HG03103 (cell line): ENCODE data around the gene ATL2.
A peak's percentile ranks its signal among the peaks of the same experiment; 100 is the strongest.
"Not testable (repeated sequence)": the region's sequence is repeated elsewhere in the genome, so short reads cannot be mapped to it uniquely, and the experiment has no call there.

Experiments used
- ATAC-seq: cut with Tn5 transposase; IDR thresholded peaks from one replicate; pipeline ENCODE4 v1.9.1; 2021; ENCODE audit warnings: low read depth; ENCODE audit not compliant: unreplicated experiment

The ATL2 gene

DNA sequence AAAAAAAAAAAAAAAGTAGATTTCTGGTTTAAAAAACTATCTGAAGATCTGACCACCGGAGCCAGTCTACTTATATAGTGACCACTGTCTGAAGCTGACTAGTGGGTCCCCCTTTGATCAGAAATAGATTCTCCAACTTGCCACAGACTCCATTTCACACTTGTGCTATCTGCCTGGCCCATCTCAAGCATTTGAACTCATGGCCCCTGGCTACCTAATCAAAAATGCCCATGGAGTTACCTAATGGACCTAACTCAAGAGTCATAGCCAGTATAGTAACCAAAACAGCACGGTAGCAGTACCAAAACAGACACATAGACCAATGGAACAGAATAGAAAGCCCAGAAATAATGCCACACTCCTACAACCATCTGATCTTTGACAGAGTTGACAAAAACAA lies 17.0 kb upstream of the ATL2 start:
- no peak for ATAC-seq

DNA sequence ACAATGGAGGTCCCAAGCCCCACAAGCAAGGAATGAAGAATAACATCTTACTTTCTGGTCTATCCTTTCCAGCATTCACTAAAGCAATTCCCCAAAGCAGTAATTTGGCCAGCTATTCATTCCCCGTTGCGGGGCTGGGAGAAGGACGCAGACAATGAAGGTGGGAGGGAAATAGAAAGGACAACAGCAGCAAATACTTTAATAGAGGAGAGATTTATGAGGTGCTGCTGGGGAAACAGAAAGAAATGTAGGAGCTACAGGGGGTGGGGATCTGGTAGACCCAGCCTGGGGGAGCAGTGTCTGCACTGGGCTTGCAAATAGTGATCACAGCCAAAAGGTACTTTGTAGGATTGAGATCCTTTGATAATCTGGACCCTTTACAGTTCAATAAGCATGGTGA lies 13.9 kb upstream of the ATL2 start:
- ATAC-seq = no peak

DNA sequence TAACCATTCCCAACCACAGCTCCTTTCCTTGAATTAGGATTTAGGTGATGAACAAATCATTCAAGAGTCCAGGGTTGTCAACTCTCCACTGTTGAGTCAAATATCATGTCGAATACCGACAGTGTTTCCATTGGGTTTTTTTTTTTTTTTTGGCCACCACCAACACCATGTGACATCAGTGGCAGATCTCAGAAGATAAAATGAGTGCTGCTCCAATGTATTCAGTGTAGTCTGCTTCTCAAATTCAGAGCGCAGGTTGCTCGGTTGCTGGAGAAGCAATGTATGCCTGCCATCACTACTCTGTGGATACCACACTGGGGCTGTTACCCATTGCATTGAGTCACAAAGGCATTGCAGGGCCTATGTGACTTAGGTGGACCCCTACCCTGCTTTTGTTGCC lies 10.8 kb upstream of the ATL2 start:
- no peak for ATAC-seq

DNA sequence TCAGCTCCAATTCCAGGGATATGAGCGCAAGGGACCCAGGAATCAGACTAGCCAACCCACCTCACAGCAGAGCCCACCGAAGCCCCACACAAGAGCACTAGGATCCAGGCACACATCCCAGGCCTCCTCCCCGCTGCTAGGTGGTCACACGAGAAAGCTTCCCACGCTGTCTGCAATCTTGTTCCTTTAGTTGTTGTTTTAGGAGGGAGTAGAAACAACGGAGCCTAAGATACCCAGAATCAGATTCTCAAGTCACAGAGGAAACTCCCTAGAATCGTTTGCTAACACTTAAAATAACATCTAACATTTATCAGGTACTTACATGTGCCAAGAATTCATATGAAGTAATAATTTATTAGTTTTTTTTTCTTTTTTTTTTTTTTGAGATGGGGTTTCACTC lies 9.7 kb upstream of the ATL2 start:
- ATAC-seq = no peak

DNA sequence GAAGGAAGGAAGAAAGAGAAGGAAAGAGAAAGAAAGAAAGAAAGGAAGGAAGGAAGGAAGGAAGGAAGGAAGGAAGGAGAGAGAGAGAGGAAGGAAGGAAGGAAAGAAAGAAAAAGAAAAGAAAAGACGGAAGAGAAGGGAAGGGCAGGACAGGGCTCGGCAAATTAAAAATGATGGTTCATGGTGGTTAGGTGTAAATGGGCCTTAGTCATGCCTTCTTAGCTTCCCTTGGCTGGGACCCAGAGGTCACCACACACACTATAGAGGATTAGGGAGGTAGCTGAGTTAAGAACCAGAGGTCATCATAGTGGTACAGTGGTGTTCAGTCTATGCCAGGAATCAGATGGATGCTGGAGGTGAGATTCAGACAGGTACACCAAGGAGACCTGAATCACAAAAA lies 9.3 kb upstream of the ATL2 start:
- ATAC-seq = no peak

DNA sequence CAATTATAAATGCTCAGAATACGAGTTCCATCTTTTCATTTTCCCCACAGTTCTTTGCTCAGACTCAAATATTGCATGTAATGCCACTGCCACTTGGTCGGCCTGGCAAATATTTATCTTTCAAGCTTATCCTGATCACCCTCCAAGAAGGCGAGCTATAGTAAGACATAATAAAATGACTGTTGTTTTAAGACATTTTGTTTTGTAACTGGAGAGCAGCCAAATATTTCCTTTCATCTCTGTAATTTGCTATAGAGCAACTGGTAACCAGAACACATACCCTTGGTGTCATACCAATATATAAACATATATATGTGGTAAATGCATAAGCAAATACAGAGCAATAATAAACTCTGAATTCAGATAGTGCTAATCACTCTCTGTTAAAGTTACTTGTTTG lies 7.3 kb upstream of the ATL2 start:
- no peak for ATAC-seq

DNA sequence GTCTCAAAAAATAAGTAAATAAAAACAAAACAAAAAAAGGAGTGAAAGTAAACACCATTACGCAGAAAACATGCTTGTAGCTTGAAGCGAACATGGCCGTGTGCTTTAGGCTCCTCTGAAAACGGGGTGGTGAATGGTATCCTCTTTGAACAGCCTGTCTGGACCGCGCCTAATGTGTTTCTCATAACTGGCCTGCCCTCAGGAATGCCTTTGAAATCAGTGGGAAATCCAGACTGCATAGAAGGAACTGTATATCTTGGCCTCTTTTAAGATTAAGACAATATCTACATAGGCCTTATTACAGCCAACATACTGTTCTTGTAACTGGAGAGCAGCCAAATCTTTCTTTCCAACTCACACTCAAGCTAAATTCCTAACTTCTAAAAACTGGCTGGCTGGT lies 6.7 kb upstream of the ATL2 start:
- ATAC-seq = not testable (repeated sequence)

DNA sequence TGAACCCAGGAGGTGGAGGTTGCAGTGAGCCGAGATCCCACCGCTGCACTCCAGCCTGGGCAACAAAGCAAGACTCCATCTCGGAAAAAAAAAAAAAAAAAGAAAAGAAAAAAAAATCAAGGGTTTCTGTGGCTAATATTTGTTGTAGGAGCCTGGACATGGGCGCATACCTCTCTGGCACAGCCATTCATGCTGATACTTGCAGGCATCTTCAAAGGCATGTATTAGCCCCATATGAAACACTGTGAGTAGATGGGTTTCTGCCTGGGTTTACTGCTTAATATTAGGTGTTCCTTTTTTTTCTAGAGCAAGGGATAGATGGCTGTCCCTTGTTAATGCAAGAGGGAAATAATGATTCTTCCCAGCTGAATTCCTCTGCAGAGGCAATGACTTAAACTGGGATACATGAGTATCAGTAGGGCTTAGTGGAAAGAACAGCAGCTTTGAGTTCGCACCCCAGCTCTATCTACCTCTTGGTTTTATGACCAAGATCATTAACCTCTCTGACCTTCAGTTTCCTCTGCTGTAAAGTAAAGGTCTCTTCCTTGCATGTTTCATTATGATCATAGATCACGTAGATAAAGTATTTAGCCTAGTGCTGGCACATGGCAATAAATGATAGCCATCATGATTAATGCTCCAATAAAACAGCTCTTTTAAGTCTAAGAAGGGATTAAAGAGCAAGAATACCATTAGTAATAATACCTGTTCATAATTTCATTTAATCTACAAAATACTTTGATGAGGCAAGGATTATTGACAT lies 4.5 kb upstream of the ATL2 start:
- no peak for ATAC-seq

DNA sequence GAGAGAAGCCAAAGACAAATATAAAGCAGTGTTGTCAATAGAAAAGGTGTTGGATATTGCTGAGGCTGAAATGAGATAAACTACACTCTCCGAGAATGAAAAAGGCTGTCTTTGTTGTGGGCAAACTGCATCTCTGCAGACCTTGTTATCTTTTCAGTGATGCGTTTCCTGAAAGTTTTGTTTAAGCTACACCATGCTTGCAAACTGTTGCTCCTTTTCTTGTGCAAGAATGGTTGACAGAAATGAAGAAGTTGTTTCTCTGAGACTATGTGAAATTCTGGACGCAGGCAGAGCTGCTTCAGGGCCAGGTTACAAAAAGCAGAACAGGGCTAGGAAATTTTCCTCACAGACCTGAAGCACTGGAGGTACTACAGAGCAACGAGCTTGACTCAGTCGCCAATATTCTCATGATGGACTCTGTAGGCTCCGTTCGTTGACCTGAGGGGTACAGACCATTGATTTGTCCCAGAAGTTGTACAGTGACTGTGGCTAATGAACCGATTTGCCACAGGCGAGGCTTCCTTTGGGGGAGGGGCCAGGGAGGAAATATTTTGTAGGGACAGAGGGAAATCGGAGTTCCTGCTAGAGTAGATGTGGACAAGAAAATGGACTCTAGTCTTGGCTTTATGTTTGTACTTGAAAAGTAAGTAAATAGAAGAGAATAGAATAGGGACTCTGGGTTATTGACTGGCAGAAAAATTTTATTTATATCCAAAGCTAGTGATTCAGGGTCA lies 3.5 kb upstream of the ATL2 start:
- no peak for ATAC-seq

DNA sequence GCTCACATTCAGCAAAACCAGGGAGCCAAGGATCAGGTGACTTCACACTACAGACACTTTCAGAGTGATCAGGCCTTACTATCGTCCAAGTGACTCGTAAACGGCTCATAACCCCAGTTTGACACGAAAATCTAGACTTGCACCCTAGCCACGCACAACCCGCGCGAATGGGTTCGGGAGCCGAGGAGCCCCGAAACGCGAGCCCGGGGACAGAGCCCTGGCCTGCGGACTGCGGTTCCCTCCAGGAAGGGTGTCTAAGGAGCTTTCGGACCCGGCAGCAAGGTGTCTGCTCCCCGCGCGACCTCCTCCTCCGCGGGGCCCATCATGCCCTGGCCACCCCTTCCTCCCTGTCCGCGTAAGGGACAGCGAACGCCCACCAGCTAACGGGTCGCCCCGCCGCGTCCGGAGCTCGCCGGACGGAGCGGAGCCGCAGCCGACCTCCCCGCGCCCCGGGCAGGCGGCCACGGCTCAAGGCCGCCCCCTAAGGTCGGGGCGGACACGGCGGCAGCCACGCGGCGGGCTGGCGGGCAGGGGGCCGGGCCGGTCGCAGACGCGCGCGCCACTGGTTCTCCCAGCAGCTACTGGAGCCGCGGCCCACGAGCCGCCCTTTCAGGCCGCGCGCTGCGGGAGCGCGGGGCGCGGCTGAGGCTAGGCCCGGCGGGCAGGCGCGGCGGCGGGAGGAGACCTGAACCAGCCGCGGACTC lies 575 bp downstream of the ATL2 start:
- peak; percentile 55 for ATAC-seq

DNA sequence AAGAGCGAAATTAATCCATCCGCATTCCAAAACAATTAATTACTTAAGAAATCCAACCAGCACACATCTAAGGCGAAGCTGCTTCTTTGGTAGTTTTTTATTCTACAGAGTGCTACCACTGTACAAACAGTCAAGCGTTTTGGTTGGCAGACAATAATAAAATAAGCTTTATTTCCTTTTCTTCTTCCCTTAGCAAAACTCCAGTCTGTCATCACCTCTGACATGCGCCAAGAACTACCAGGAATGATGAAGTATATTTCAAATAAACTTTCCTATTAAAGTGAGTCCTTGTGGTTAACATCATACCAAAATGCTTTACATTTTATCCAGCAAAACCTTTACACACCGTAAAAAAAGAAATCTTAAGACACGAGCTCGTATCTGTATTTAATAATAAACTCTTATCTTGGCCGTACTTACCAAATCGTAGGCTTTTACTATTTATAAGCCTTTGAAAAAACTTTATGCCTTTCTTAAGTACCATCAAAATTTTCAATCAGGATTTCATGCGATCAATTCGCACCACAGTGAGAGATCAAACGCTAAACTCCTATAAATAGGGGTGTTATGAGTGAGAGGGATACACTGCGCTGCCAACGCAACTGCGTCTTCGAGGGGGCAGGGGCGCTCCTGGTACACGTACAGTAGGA lies 1.3 kb downstream of the ATL2 start:
- ATAC-seq = no peak

DNA sequence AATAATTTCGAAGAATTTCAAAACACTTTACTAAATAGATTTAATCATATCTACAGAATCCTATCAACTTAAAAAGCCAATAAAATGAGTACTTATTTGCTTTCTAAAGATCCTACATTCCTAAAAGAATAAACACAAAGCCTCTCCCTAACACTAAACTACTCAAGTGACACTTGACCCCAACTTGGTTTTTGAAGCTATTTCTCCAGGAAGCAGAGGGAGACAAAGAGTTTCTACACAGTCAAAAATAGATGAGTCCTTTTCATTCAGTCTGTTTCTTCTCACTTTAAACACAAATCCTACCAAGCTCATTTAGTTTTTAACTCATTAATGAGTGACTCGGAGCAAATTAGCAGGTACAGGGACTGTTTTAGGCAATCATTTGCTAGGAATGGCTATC lies 2.1 kb downstream of the ATL2 start:
- no peak for ATAC-seq

DNA sequence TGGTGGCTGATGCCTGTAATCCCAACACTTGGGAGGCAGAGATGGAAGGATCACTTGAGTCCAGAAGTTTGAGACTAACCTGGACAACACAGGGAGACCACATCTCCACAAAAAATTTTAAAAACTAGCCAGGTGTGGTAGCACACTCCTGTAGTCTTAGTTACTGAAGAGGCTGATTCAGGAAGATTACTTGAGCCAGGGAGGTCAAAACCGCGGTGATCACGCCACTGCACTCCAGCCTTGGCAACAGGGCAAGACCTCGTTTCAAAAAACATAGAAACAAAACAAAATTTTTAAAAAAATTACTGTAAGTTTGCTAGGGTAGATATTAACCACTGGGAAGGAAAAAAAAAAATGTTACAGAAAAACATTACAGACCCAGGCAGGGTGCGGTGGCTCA lies 5.8 kb downstream of the ATL2 start:
- no peak for ATAC-seq

DNA sequence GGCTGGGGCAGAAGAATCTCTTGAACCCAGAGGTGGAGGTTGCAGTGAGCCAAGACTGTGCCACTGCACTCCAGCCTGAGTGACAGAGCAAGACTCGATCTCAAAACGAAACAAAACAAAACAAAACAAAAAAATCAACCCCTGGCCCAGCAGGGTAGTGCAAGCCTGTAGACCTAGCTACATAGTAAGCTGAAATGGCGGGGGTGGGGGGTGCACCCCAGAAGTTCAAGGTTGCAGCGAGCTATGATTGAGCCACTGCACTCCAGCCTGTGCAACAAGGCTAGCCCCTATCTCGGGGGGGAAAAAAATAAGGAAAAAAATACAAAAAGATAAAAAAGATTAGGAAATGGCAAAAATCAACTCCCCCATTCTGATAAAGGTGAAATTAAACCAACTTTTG lies 6.4 kb downstream of the ATL2 start:
- no peak for ATAC-seq

DNA sequence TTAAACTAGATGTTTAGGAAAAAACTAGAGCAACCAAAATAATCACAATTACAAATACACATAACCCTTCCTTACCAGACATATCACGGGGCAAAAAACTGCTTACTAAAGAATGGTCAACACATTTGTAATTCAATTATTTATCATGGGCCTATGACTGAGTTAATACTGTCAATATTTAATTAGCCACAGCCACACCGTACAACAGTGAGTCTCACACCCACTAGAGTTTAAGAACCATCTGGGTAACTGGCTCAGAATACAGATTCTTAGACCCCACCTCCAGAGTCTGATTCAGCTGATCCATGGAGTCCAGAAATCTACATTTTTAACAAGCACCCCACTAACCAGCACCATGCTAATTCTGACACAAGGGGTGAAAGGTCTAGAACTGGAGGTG lies 14.8 kb downstream of the ATL2 start:
- no peak for ATAC-seq

DNA sequence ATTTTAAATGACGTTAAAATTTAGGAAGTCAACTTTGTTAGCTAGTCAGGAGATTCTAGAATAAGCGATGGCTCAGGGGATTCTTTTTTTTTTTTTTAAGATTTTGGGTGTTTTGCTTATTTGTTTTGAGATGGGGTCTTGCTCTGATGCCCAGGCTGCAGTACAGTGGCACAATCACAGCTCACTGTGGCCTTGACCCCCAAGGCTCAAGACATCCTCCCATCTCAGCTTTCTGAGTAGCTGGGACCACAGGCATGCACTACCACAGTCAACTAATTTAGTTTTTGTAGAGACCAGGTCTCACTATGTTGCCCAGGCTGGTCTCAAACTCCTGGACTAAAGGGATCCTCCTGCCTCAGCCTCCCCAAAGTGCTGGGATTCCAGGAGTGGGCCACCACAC lies 16.9 kb downstream of the ATL2 start:
- no peak for ATAC-seq

DNA sequence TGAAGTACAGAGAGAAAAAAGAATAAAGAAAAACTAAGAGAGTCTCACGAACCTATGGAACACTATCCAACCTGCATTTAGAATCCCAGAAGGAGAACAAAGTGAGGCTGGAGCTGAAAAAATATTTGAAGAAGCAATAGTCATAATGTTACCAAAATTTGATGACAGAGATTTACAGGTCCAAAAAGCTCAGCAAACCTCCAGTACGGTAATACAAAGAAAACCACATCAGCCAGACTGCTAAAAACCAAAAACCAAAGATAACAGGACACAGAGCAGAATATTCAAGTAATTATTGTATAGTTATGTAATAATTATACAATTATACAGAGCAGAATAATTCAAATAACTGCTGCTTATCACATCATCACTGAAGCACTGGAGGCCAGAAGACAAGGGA lies 23.7 kb downstream of the ATL2 start:
- ATAC-seq = no peak

DNA sequence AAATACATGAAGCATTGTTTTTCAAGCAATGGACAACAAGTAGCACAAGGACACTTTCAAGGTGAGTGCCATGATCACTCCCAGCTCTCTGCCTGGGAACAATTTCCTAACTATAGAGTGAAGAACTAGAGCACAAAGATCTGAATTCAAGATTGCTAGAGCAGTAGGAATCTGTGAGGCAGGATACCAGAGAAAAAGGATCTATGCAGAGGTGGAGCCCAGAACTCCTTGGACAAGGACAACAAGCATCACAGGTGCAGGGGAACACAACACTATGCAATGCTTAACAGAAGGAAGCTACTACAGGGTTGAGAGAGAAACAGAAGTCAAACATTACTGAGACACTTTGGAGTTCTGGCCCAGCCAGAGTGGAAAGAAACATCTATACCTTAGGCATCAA lies 24.7 kb downstream of the ATL2 start:
- no peak for ATAC-seq

DNA sequence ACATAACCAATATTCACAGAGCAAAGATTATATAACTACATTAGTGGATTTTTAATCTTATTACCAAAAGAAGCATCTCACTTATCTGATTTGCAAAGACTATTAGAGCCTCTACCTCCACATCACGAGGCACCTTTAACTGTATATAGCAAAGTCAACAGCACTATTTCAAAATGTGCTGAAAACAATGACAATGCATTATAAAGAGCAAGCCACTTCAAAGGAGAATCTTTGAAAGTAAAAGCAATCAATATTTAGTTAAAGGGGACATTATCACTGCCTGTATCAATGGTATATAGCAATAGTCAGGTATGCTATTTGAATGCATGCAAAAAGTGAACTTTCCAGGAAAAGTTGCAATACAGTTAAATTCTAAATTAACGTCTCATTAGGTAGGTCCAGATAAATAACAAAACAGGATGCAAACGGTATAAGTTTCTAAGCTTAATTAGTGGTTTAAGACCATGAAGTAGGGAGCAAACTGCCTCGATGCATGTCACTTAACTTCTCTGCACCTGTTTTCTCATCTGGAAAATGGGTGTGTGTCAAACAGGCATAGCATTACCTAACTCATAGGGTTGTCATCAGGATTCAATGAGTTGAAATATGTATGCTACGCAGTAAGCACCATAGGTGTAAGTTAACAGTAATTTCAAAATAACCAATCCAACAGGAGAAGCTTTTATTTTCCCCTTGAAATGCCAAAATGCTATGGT lies 31.6 kb downstream of the ATL2 start:
- ATAC-seq = no peak

DNA sequence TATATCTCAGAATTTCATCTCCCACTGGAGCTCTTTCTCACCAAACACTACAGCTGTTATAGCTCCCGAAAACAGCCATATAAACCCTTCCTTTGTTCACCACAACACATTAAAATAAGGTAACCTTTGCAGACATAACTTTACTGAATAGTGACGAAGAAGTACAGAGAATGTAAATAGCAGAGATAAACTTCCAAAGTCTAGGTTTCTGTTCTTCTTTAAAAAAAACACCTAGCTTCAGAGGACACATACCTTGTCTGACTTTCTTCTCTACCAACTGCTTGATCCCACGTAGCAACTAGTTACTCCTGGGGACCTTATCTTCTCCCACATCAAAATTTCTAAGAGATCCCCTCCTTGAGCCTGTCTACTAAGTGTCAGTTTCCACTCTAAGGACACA lies 32.3 kb downstream of the ATL2 start:
- ATAC-seq = no peak

DNA sequence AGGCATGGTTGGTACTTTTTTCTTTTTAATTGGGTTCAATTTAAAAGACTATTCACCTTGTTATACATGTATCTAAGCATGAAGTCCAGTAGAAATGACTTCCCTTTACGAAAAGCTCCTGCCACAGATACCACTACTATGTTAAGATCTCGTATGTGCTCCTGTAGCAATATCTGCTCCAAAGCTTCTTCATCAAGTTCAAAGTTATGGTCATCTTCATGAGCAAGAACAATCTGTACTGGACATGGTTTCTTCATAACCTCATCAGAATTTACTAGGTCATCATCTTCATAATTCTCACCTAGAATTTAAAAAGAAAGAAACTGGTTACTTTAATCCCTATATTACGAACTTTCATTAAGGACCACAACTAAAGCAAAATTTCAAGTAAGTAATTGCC lies 33.9 kb downstream of the ATL2 start:
- no peak for ATAC-seq
